ENCODE results near the gene MTERF4.

MTERF4 gene

DNA sequence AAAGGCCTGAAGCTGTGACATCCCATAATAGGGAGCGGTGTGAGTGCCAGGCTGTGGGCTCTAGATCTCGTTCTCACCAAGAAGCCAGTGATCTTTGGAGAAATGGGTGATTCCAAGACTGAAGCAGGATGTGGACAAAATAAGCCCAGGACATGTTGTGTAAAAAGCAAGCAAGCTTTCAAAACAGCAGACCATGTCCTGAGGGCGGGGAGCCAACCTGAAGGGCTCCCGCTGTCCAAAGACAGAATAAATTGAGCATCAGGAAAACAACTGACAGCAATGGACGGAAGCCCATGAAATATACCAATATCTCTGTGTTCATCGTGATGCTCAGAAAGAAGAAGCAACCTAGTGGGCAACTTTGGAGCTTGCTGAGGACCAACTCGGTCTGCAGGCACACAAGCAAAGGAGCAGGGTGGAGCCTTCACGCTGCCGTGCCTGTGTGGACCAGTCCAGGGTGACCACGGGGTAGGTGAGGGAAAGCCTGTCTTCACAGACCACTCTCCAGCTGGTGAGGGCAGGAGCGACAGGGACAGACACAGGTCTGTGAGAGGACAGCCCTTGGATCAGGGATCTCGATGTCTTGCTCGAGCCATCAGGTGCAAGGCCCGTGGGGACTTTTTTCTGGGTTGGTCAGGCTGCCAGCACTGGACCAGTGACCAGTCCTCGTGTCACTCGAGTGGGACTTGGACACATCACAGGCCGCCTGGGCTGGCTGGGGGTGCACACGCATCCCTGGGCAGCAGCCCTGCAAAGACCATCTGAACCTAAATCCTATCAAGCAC is 21.5 kb downstream of the MTERF4 start:
- Histone ChIP-seq H3K4me3 (ENCODE audit: low read length) (no peak overlapping the region), H3K9ac (ENCODE audit: low read length) (no peak overlapping the region), H3K9me3 (ENCODE audit: control insufficient read depth, low read length) (no peaks in the 10 kb centered on the region), H3K36me3 (ENCODE audit: control insufficient read depth, insufficient read depth, low read length) (no peaks in the 10 kb centered on the region), H3K27me3 (ENCODE audit: control insufficient read depth, insufficient read depth, low read length) (no peaks in the 10 kb centered on the region), H3K4me1 (ENCODE audit: control insufficient read depth, insufficient read depth, low read length) (no peaks in the 10 kb centered on the region)

- no peaks in the 10 kb centered on the region for H3K4me1 ChIP-seq (ENCODE audit: control insufficient read depth, insufficient read depth, low read length)
- H3K4me3 ChIP-seq (ENCODE audit: low read length), result no peak overlapping the region
- no peak overlapping the region for H3K9ac ChIP-seq (ENCODE audit: low read length)
- H3K36me3 ChIP-seq (ENCODE audit: control insufficient read depth, insufficient read depth, low read length), result no peaks in the 10 kb centered on the region
- no peaks in the 10 kb centered on the region for H3K27me3 ChIP-seq (ENCODE audit: control insufficient read depth, insufficient read depth, low read length)
- H3K9me3 ChIP-seq (ENCODE audit: control insufficient read depth, low read length), result no peaks in the 10 kb centered on the region
Measured at GRCh38 chr2:241074901-241075540, 27.1 kb downstream of the MTERF4 start.

DNA sequence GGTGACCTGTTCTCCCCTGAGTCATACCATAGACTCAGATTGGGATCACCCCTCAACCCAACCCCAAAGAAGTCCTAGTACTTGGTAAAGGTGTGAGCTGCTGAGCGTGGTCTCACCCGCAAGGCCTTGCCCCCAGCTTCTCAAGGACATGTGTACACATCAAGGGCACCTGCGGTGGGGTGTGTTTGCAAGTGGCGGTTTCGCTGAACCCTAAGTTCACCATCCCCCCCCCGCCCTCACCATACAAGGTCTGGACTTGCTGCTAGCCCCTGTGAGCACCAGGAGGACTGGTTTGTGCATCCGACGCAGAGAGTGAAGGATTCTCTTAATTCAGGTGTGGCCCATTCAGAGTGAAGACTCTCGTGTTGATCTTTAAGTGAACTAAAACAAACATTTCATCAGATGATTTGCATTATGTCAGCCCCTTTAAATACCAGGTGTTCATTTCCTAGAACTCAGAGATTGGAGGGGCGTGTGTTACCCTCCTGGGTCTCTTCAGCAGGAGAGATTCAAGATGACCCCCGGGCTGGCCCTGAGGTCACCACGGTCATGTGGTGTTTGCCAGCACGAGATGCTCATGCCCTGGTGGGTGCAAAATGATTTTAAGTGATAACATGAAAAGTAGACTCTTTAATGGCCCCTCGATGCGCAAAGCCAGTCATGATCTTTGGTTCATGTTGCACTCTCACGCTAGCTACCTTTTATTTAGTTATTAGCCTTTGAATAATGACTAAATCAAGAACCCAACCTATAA is 27.8 kb downstream of the MTERF4 start:
- H3K9me3 ChIP-seq (ENCODE audit: control insufficient read depth, low read length), result no peaks in the 10 kb centered on the region
- H3K4me3 ChIP-seq (ENCODE audit: low read length), result no peak overlapping the region
- H3K9ac ChIP-seq (ENCODE audit: low read length), result no peak overlapping the region
- H3K4me1 ChIP-seq (ENCODE audit: control insufficient read depth, insufficient read depth, low read length), result no peaks in the 10 kb centered on the region
- H3K36me3 ChIP-seq (ENCODE audit: control insufficient read depth, insufficient read depth, low read length), result no peaks in the 10 kb centered on the region
- no peaks in the 10 kb centered on the region for H3K27me3 ChIP-seq (ENCODE audit: control insufficient read depth, insufficient read depth, low read length)

- H3K4me3 ChIP-seq (ENCODE audit: low read length), result no peak overlapping the region
- H3K9me3 ChIP-seq (ENCODE audit: control insufficient read depth, low read length), result no peaks in the 10 kb centered on the region
- no peak overlapping the region for H3K9ac ChIP-seq (ENCODE audit: low read length)
- H3K4me1 ChIP-seq (ENCODE audit: control insufficient read depth, insufficient read depth, low read length), result no peaks in the 10 kb centered on the region
- H3K36me3 ChIP-seq (ENCODE audit: control insufficient read depth, insufficient read depth, low read length), result no peaks in the 10 kb centered on the region
- no peaks in the 10 kb centered on the region for H3K27me3 ChIP-seq (ENCODE audit: control insufficient read depth, insufficient read depth, low read length)
Measured at GRCh38 chr2:241073166-241074064, 28.7 kb downstream of the MTERF4 start.

GRCh38 chr2:241072553-241073165 is 29.4 kb downstream of the MTERF4 start:
- no peaks in the 10 kb centered on the region for H3K4me1 ChIP-seq (ENCODE audit: control insufficient read depth, insufficient read depth, low read length)
- H3K9ac ChIP-seq (ENCODE audit: low read length), result no peak overlapping the region
- no peaks in the 10 kb centered on the region for H3K9me3 ChIP-seq (ENCODE audit: control insufficient read depth, low read length)
- no peaks in the 10 kb centered on the region for H3K27me3 ChIP-seq (ENCODE audit: control insufficient read depth, insufficient read depth, low read length)
- no peak overlapping the region for H3K4me3 ChIP-seq (ENCODE audit: low read length)
- no peaks in the 10 kb centered on the region for H3K36me3 ChIP-seq (ENCODE audit: control insufficient read depth, insufficient read depth, low read length)

DNA sequence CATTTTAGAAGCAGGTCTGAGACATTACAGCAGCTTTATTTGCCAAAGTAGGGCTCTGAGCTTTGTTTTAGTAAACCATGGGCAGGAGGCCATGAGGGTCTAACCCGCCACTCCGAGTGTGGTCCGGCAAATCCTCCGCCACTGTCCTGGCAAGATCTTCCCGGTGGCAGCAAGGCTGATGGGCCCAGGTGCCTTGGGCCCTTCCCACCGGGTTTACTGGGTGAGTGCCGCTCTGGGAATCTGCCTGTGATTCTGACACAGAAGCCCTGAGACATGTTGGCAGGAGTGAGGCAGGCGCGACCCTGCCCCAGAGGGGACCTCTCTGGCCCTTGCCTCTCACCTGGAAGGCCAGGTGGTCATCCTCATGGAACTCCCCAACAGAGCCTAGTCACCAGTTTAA is 29.9 kb downstream of the MTERF4 start:
- H3K9ac ChIP-seq (ENCODE audit: low read length), result no peak overlapping the region
- no peaks in the 10 kb centered on the region for H3K9me3 ChIP-seq (ENCODE audit: control insufficient read depth, low read length)
- H3K4me1 ChIP-seq (ENCODE audit: control insufficient read depth, insufficient read depth, low read length), result no peaks in the 10 kb centered on the region
- H3K36me3 ChIP-seq (ENCODE audit: control insufficient read depth, insufficient read depth, low read length), result no peaks in the 10 kb centered on the region
- H3K27me3 ChIP-seq (ENCODE audit: control insufficient read depth, insufficient read depth, low read length), result no peaks in the 10 kb centered on the region
- H3K4me3 ChIP-seq (ENCODE audit: low read length), result no peak overlapping the region

DNA sequence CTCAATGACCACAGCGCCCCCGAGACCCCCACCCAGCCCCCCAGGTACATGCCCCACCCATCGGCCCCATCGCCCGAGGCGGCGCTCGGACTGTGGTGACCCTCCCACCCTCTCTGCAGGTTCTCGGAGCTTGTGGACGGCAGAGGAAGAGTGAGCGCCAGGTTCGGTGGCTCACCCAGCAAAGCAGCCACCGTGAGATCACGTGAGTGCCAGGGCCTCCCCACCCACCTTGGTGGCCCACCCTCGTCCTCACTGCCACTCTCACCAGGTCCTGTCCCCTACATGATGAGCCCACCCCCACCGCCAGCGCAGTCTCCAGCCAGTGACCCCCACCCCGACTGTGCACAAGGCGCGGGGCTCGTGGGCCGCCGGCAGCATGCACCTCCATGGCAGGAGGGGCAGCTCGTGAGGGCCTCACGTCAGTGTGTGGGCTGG is 30.4 kb downstream of the MTERF4 start:
- H3K9ac ChIP-seq (ENCODE audit: low read length), result no peak overlapping the region
- H3K27me3 ChIP-seq (ENCODE audit: control insufficient read depth, insufficient read depth, low read length), result no peaks in the 10 kb centered on the region
- H3K4me1 ChIP-seq (ENCODE audit: control insufficient read depth, insufficient read depth, low read length), result no peaks in the 10 kb centered on the region
- no peaks in the 10 kb centered on the region for H3K9me3 ChIP-seq (ENCODE audit: control insufficient read depth, low read length)
- H3K4me3 ChIP-seq (ENCODE audit: low read length), result no peak overlapping the region
- H3K36me3 ChIP-seq (ENCODE audit: control insufficient read depth, insufficient read depth, low read length), result no peaks in the 10 kb centered on the region

DNA sequence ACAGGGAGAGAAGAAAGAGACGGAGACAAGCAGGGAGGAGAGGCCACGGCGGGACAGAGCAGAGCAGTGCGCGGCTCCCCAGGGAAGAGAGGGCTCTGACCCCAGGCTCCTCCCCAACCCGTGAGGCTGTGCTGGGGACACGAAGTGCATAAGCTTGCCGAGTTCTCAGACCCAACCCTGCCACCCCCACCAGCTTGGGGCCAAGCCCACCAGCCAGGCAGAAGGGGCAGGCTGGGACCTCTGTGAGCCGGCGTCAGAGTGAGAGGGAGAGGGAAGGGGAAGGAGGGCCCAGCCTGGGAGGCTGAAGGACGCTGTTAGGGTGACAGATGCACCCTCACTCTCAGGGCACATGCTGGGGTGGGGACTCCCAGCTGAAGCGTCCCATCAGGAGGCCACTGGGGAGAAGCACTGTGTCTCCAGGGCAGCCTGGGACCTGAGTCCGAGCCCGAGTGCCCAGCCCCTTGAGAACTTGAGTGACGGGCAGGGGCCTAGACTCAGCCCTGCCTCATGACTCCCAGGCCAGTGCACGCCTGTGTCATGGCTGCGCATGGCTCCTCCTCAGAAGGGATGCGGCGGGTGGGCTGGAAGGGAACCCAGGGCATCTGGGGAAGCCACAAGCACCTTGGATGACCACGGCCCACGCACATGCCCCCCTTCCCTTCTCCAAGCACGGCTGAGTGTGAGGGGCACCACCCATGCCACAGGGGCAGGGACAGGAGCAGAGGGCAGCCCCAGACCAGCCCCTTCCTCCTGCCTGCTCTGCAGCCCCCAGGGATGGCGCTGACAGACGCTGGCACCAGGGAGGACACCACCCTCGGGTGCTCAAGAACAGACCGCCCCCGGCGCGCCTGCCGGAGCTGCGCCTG is 31.0 kb downstream of the MTERF4 start:
- Histone ChIP-seq H3K4me1 (ENCODE audit: control insufficient read depth, insufficient read depth, low read length) (no peaks in the 10 kb centered on the region), H3K9ac (ENCODE audit: low read length) (no peak overlapping the region), H3K4me3 (ENCODE audit: low read length) (no peak overlapping the region), H3K27me3 (ENCODE audit: control insufficient read depth, insufficient read depth, low read length) (no peaks in the 10 kb centered on the region), H3K36me3 (ENCODE audit: control insufficient read depth, insufficient read depth, low read length) (no peaks in the 10 kb centered on the region), H3K9me3 (ENCODE audit: control insufficient read depth, low read length) (no peaks in the 10 kb centered on the region)

- Histone ChIP-seq H3K9me3 (ENCODE audit: control insufficient read depth, low read length) (no peaks in the 10 kb centered on the region), H3K9ac (ENCODE audit: low read length) (no peak overlapping the region), H3K4me3 (ENCODE audit: low read length) (no peak overlapping the region), H3K27me3 (ENCODE audit: control insufficient read depth, insufficient read depth, low read length) (no peaks in the 10 kb centered on the region), H3K36me3 (ENCODE audit: control insufficient read depth, insufficient read depth, low read length) (no peaks in the 10 kb centered on the region), H3K4me1 (ENCODE audit: control insufficient read depth, insufficient read depth, low read length) (no peaks in the 10 kb centered on the region)
Measured at GRCh38 chr2:241070361-241070760, 31.7 kb downstream of the MTERF4 start.

DNA sequence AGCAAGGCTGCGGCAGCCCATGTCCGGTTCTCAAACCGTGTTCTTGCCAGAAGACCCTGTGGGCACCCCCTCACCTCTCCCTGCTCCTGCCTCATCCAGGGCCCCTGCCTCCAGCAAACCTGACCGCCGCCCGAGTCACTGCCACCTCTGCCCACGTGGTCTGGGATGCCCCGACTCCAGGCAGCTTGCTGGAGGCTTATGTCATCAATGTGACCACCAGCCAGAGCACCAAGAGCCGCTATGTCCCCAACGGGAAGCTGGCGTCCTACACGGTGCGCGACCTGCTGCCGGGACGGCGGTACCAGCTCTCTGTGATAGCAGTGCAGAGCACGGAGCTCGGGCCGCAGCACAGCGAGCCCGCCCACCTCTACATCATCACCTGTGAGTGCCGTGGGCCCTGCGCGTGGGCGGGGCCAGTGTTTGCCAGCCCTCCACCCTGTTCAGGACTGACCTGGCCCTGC is 32.2 kb downstream of the MTERF4 start:
- Histone ChIP-seq H3K27me3 (ENCODE audit: control insufficient read depth, insufficient read depth, low read length) (peaks cover 1% of the 10 kb centered on the region), H3K9ac (ENCODE audit: low read length) (no peak overlapping the region), H3K36me3 (ENCODE audit: control insufficient read depth, insufficient read depth, low read length) (no peaks in the 10 kb centered on the region), H3K4me3 (ENCODE audit: low read length) (no peak overlapping the region), H3K9me3 (ENCODE audit: control insufficient read depth, low read length) (no peaks in the 10 kb centered on the region), H3K4me1 (ENCODE audit: control insufficient read depth, insufficient read depth, low read length) (no peaks in the 10 kb centered on the region)

All from mucosa of stomach (tissue), 1 donor.